ENCODE results near the gene SLC36A4.

DNA sequence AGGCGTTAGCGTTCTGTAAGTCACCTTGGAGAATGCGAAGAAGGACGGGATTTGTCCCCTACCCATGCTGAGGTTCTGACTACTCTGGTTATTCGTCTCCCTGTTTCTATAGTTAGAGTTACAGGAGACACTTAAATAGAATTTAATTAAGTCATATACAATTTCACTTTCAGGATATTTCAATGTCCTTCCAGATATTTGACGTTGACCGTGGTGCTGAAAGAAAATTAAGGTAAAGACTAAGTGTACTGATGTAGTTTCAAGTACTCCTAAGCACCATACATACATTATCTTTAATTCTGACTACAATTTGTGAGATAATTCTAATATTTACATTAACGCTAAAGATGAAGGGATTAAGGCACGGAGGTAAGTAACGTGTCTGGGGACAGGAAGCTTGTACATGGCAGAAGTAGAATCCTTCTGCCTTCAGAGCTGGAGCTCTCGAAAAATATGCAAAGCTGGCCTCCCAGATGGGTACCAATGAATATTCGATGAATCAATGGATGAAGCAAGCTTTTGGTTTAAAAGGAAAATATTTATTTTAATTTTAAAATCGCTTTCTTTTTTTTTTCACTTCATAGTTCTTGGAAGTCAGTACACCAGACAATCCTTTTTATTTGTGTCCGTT, 539 bp upstream of the SLC36A4 start:
- TF ChIP-seq, protein P1, sequence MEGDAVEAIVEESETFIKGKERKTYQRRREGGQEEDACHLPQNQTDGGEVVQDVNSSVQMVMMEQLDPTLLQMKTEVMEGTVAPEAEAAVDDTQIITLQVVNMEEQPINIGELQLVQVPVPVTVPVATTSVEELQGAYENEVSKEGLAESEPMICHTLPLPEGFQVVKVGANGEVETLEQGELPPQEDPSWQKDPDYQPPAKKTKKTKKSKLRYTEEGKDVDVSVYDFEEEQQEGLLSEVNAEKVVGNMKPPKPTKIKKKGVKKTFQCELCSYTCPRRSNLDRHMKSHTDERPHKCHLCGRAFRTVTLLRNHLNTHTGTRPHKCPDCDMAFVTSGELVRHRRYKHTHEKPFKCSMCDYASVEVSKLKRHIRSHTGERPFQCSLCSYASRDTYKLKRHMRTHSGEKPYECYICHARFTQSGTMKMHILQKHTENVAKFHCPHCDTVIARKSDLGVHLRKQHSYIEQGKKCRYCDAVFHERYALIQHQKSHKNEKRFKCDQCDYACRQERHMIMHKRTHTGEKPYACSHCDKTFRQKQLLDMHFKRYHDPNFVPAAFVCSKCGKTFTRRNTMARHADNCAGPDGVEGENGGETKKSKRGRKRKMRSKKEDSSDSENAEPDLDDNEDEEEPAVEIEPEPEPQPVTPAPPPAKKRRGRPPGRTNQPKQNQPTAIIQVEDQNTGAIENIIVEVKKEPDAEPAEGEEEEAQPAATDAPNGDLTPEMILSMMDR (IDR thresholded peaks at IDR 0.05): no peak
- no peak for TF ChIP-seq POLR2A (IDR thresholded peaks at IDR 0.05)

All from esophagus squamous epithelium (tissue), 4 donors.